HG02884 (cell line): ENCODE results near the gene PCMTD2.

Experiments
- ATAC-seq: cut with Tn5 transposase; IDR thresholded peaks from one replicate; pipeline ENCODE4 v1.9.1; 2021; ENCODE audit warnings: mild to moderate bottlenecking, moderate library complexity; ENCODE audit not compliant: unreplicated experiment

The PCMTD2 gene

GRCh38 chr20:64254571-64255360, 782 bp upstream of the PCMTD2 start:
- ATAC-seq, result no peak

DNA sequence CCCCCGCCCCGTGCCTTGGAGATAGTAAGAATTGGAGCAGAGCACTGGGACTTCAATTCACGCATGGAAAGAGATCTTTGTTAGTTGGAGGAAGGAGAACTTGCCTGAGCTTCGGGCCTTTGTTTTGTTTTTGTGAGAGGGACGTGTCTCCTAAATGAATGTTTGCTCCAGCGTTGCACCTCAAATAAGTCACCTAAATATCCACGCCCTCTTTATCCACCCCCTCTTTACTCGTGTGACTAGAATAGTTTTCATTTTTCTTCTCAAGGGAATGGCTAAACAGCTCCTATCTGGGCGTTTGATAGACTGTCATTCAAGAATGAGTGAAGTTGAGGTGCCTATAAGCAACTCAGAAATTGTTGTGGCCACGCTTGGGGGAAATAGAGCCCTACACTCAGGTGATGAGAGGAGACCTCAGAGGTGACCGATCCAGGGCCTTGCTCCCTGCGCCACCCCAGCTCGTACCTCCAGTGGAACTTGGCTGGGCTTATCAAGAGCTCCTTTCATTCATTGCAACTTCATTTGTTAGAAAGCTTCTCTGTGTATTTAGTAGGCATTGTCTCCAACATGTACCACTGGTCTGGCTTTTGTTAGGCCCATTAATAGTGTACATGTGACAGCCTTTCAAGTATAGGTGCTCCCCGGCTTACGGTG, 861 bp downstream of the PCMTD2 start:
- ATAC-seq, result no peak

- no peak for ATAC-seq
Measured at GRCh38 chr20:64257107-64257757, 1.7 kb downstream of the PCMTD2 start.

DNA sequence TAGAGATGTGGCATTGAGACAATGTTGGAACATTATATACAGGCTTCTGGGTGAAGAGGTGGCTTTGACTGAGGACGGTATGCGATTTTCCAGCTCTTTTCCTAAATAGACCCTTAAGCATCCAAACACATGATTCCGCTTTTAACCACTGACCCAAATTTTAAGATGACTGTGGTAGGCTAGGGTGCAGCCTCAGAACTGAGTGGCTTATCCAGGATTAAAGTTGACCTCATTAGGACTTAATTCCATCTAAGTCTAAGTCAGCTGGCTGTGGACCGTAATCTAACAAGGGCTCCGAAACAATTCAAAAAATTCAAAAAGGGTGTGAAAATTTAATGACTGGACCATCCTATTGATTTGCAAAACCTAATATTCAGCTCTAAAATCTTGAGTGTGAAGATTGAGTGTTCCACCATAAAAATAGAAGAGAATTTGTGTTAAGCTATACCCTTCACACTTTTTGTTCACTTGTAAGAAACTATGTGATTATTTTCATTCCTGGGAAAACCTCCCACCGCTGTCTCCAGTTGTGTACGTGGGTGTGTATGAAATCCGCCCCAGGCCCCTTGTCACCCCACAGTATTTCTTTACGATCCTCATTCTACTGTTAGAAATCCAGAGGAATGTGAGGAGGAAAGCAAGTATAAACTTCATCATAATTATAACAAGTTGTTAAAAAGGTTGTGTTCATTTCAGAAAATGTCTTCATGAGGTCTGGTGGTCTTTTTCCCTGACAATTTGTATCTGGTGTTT, 2.7 kb downstream of the PCMTD2 start:
- ATAC-seq, result no peak

- no peak for ATAC-seq
Measured at GRCh38 chr20:64260239-64260638, 4.7 kb downstream of the PCMTD2 start.

GRCh38 chr20:64261138-64261537, 5.6 kb downstream of the PCMTD2 start:
- no peak for ATAC-seq

- no peak for ATAC-seq
Measured at GRCh38 chr20:64264091-64264490, 8.5 kb downstream of the PCMTD2 start.

- ATAC-seq, result no peak
Measured at GRCh38 chr20:64265201-64265600, 9.7 kb downstream of the PCMTD2 start.

GRCh38 chr20:64266988-64267387, 11.4 kb downstream of the PCMTD2 start:
- ATAC-seq, result no peak

DNA sequence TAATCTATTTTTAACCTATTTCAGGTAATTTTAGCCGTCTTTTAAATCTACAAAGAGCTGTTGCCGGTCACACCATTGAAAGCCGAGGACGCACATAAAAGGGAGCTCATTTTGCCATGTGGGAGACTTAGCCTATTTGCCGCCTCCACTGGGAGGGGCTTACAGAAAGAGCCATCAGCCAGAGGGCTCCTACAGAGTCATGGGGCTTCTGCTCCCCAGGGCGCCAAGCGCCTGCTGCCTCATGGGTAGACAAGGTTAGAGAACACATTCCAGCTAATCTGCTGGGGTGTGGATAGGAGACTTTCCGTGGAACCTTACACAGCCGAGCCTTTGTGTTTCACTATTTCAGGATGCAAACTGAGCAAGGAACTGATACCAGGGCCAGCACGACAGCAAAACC, 12.6 kb downstream of the PCMTD2 start:
- no peak for ATAC-seq

DNA sequence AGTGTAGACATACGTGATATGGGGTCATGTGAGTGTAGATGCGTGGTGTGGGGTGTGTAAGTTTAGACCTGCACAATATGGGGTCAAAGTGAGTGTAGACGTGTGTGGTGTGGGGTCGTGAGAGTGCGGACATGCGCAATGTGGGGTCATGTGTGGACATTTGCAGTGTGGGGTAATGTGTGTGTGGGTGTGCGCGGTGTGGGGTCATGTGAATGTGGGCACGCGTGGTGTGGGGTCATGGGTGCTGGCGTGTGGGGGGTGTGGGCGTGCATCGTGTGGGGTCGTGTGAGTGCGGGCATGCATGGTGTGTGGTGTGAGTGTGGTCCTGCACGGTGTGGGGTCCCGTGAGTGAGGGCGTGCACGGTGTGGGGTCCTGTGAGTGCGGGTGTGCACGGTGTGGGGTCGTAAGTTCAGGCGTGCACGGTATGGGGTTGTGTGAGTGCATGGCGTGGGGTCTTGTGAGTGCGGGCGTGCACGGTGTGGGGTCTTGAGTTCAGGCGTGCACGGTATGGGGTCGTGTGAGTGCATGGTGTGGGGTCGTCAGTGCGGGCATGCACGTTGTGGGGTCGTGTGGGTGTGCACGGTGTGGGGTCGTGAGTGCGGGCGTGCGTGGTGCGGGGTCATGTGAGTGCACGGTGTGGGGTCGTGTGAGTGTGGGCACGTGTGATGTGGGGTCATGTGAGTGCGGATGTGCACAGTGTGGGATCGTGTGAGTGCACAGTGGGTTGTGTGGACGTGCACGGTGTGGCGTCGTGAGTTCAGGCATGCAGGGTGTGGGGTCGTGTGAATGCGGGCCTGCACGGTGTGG, 14.3 kb downstream of the PCMTD2 start:
- no peak for ATAC-seq

DNA sequence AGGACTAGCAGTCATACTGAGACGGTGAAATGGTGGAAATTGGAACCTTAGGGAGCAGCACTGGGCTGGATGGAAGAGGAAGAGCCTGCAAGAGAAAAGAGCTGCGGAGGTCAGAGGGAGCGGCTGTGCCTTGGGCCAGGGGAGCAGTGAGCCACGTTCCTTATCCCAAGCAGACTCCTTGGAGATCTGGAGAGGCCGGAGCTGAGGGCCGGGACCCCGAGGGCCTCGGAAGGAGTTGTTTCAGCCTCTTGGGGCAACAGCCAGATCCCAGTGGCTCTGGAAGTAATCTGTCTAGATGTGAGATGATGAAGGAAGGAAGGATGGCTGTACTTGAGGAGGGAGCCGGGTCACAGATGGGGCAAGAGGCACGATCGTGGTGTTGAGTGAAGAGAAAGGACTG, 16.1 kb downstream of the PCMTD2 start:
- no peak for ATAC-seq

- ATAC-seq, result no peak
Measured at GRCh38 chr20:64273109-64273508, 17.6 kb downstream of the PCMTD2 start.

- ATAC-seq, result no peak
Measured at GRCh38 chr20:64276817-64277216, 21.3 kb downstream of the PCMTD2 start.

DNA sequence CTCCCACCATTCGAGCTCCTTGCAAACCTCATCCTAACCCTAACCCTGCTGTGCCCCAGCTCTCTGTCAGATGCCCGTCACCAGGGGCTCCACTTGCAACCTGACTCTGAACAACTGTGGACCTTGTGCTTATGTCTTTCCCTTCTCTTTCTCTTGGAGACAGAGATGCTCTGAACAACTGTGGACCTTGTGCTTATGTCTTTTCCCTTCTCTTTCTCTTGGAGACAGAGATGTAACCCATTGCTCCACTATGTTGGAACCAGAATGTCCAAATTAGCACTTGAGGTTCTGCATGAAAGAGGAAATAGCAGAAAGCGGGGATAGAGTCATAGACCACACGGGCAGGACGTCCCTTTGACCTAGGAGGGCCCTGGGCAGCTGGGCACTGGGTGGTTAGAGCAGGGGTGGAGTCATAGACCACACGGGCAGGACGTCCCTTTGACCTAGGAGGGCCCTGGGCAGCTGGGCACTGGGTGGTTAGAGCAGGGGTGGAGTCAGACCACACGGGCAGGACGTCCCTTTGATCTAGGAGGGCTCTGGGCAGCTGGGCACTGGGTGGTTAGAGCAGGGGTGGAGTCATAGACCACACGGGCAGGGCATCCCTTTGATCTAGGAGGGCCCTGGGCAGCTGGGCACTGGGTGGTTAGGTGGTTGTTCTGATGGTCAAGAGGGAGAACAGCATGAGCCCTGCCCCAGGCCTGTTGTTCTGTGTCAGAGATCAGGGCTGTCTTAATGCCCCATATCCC, 22.2 kb downstream of the PCMTD2 start:
- no peak for ATAC-seq

GRCh38 chr20:64278317-64278681, 22.8 kb downstream of the PCMTD2 start:
- ATAC-seq, result no peak

DNA sequence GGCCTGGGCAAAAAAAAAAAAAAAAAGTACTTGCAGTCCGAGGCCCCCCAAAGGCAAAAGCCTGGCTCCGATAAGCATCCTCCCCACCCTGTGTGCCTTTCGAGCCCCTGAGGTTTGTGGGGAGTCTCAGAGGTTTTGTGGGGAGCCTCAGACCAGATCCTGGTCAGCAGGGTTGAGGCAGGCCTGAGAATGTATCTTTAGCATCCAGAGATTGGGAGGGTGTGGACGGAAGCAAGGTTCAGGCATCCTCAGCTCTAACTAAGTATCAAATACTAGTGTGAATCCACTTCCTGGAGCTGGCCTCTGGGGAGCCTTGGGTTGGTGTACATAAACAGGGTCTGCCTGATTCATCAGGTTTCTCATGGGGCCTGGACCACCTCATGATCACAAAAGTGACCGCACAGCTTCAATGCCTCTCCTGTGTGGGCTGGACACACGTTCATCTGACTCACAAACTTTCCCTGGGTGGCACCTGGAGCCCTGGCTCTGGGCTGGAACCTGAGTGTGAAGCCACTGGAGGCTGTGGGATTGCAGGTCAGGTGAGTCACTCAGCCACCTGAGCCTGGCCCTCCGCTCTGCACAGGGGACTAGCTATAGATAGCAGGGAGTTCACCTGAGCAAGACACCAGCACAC, 24.4 kb downstream of the PCMTD2 start:
- no peak for ATAC-seq

DNA sequence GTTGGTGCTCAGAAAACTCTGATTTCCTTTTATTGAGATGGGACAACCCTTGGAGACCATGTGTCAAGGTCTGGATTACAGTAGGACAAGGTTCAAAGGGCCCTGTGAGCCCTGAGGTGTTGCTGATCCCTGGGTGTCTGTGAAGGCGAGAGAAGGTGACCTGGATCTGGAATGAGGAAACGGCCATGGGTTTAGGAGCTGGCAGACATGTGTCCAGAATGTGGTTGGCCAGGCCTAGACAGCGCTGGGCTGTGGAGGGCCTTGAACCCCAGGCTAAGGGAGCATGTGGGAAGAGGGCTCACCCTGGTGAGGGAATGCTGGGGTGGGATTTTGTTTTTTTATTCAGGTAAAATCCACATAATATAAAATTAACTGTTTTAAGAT, 24.9 kb downstream of the PCMTD2 start:
- ATAC-seq, result no peak

DNA sequence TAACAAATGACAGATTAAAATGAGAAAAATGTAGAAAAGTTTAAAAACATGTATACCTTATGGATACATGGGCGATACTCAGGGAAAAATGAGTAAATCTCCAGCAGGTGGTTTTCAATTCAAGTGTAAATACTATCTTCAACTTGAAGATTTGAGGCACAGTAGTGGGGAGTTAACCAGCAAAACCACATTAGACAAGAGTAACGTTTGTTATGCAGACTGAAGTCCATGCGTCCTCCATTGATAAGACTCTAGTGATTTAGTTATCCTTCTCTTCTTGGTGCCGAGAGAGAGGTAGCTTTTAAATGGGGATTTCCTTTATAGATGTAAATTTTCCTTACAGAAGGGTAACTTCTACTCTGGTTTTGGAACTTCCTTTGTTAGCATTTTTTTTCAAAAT, 28.1 kb downstream of the PCMTD2 start:
- ATAC-seq, result no peak
